Measurements from ENCODE around the gene ANKRD6.
"Not testable (repeated sequence)": the region's sequence is repeated elsewhere in the genome, so short reads cannot be mapped to it uniquely, and the experiment has no call there.

Gene ANKRD6

GRCh38 chr6:89432875-89433251 is at the start of gene ANKRD6:
Gene ANKRD6 (plus strand): TSS chr6:89433152. CDS start chr6:89566977, 133,825 bp downstream.
- no peak for DNase-seq

- no peak for DNase-seq
These were observed 47.7 kb upstream of the ANKRD6 start for GRCh38 chr6:89385156-89385667.

GRCh38 chr6:89385846-89386245 is 47.1 kb upstream of the ANKRD6 start:
- no peak for DNase-seq

- no peak for DNase-seq
These were observed 45.9 kb upstream of the ANKRD6 start for GRCh38 chr6:89386917-89387491.

GRCh38 chr6:89387516-89388201 is 45.3 kb upstream of the ANKRD6 start:
- no peak for DNase-seq

GRCh38 chr6:89388846-89389245 is 44.1 kb upstream of the ANKRD6 start:
- no peak for DNase-seq

GRCh38 chr6:89392823-89393222 is 40.1 kb upstream of the ANKRD6 start:
- no peak for DNase-seq

GRCh38 chr6:89393659-89394058 is 39.3 kb upstream of the ANKRD6 start:
- DNase-seq: no peak

GRCh38 chr6:89397884-89398283 is 35.1 kb upstream of the ANKRD6 start:
- DNase-seq: not testable (repeated sequence)

GRCh38 chr6:89398762-89399525 is 34.0 kb upstream of the ANKRD6 start:
- no peak for DNase-seq

GRCh38 chr6:89400050-89400449 is 32.9 kb upstream of the ANKRD6 start:
- no peak for DNase-seq

- DNase-seq: peak; percentile 28
These were observed 32.0 kb upstream of the ANKRD6 start for GRCh38 chr6:89400912-89401399.

GRCh38 chr6:89402776-89403175 is 30.2 kb upstream of the ANKRD6 start:
- DNase-seq: no peak

GRCh38 chr6:89404512-89404911 is 28.4 kb upstream of the ANKRD6 start:
- no peak for DNase-seq

- peak; percentile 69 for DNase-seq
These were observed 26.8 kb upstream of the ANKRD6 start for GRCh38 chr6:89406141-89406540.

- DNase-seq: no peak
These were observed 23.4 kb upstream of the ANKRD6 start for GRCh38 chr6:89409461-89410035.

- DNase-seq: no peak
These were observed 22.7 kb upstream of the ANKRD6 start for GRCh38 chr6:89410231-89410761.

GRCh38 chr6:89410788-89411144 is 22.2 kb upstream of the ANKRD6 start:
- DNase-seq: peak; percentile 20

- DNase-seq: peak; percentile 5
These were observed 21.5 kb upstream of the ANKRD6 start for GRCh38 chr6:89411145-89412070.

GRCh38 chr6:89412071-89413005 is 20.6 kb upstream of the ANKRD6 start, which contains the start of gene RRAGD:
Gene RRAGD (minus strand): TSS chr6:89412273. CDS start chr6:89411993, 280 bp downstream.
- peak; percentile 73 for DNase-seq

- DNase-seq: peak; percentile 22
These were observed 19.9 kb upstream of the ANKRD6 start for GRCh38 chr6:89413006-89413400.
